IPS-NIHi11 (cell line): Measurements from ENCODE around the gene CABP1.
A peak's percentile ranks its signal among the peaks of the same experiment; 100 is the strongest.
"Not testable (repeated sequence)": the region's sequence is repeated elsewhere in the genome, so short reads cannot be mapped to it uniquely, and the experiment has no call there.

Experiments used
- DNase-seq: peaks from one replicate; pipeline ENCODE4 v3.0.0; 2012; ENCODE audit warnings: mixed read lengths, low spot score

Gene CABP1

GRCh38 chr12:120668091-120668867 lies 27.9 kb downstream of the CABP1 start:
- DNase-seq, result peak; percentile 56

DNA sequence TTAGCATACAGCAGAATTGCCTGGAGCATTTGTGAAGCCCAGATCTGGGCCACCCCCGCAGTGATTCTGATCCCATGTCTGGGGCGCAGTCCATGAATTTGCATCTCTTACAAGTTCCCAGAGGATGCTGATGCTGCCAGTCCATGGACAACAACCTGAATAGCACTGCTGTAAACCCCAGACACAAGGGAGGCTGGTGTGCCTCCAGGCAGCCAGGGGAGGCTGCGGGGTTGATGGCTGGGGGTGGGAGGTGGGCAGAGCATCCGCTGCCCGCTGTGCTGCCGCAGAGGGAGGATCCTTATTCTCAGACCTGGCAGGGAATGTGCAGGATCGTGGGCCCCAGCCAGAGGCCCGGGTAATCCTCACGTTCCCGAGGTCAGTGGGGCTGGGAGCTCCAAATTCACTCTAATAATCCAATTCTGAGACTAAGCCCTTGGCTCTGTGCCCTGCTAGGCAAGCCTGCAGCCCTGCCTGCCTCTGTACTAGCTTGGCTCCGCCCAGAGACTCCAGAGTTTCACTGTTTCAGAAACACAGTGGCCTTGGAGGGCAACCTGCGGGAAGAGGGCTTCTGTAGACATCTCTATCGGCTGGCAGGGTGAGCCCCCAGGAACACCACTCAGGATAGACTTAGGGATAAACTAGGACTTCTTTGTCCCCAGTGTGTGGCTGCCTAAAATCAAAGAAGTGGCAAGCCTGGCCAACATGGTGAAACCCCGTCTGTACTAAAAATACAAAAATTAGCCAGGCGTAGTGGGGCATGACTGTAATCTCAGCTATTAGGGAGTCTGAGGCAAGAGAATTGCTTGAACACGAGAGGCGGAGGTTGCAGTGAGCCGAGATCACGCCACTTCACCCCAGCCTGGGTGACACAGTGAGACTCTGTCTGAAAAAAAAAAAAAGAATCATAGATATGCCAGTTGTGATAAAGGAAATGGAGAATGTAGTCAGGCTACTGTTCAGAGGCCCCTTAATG lies 28.7 kb downstream of the CABP1 start:
- peak; percentile 65 for DNase-seq

- DNase-seq, result not testable (repeated sequence)
These were observed 29.8 kb downstream of the CABP1 start for GRCh38 chr12:120670237-120670636.

DNA sequence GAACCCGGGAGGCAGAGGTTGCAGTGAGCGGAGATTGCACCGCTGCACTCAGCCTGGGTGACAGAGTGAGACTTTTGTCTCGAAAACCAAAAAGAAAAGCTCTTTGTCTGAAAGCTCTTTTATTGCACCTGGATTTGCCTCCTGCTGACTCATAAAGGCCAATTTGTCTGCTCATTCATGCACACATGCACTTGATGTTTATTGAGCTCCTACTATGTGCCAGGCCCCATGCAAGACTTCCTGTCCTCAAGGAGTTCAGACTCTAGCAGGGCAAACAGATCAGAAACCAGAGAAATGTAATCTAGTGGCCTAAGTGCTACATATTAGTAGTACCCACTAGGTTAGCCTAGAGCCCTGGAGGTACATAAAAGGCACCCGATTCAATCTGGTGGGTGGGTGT lies 30.2 kb downstream of the CABP1 start:
- DNase-seq, result no peak

- DNase-seq, result no peak
These were observed 33.7 kb downstream of the CABP1 start for GRCh38 chr12:120674097-120674636.

DNA sequence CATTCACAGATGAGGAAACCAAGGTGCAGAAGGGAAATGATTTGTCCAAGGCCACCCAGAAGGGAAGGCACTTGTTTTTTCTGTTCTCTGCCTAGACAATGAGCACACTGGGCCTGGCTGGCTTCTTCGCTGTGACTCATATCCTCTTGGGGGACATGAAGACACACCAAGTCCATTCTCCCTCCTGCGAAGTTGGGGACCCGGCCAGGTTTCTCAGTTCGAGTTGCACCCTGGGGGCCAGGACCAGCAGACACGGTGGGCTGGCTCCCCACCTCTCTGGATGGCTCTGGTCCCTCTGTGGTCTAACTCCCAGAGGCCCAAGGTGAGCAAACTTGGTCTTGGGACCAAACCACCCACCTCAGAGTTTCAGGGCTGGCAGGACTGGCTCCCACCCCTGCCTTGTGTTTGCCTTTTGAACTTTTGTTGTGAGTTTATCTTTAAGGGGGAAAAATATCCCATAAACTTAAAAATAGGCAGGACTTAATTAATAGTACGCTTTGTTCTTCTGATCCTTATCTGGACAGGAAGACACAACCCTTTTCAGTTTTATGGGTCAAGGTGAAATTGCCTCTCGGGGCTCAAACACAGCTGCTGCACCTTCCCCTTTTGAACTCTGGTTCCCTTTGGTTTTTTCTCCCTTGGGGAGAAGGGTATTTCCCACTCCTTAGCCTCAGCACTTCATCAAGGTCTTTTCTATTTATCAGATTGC lies 37.5 kb downstream of the CABP1 start:
- no peak for DNase-seq

GRCh38 chr12:120678572-120678971 lies 38.1 kb downstream of the CABP1 start:
- DNase-seq, result no peak

- DNase-seq, result no peak
These were observed 39.8 kb downstream of the CABP1 start for GRCh38 chr12:120680165-120680738.

DNA sequence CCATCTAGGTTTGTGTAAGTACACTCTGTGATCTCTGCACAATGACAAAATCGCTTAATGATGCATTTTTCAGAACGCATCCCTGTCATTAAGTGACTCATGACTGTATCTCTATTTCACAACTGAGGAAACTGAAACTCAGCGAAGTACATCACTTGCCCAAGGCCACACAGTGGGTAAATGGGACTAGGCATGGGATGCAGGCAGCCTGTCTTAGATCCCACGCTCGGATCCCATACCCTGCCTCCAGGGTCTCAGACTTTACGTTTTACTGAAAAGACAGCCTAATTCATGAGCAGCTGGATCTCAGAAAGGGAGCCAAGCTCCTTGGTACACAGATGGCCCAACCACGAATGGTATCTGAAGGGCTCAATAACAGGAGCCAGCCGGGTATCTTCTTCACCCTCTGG lies 44.1 kb downstream of the CABP1 start:
- no peak for DNase-seq

GRCh38 chr12:120685522-120685921 lies 45.1 kb downstream of the CABP1 start:
- DNase-seq, result no peak

GRCh38 chr12:120686151-120686689 lies 45.8 kb downstream of the CABP1 start:
- peak; percentile 95 for DNase-seq

DNA sequence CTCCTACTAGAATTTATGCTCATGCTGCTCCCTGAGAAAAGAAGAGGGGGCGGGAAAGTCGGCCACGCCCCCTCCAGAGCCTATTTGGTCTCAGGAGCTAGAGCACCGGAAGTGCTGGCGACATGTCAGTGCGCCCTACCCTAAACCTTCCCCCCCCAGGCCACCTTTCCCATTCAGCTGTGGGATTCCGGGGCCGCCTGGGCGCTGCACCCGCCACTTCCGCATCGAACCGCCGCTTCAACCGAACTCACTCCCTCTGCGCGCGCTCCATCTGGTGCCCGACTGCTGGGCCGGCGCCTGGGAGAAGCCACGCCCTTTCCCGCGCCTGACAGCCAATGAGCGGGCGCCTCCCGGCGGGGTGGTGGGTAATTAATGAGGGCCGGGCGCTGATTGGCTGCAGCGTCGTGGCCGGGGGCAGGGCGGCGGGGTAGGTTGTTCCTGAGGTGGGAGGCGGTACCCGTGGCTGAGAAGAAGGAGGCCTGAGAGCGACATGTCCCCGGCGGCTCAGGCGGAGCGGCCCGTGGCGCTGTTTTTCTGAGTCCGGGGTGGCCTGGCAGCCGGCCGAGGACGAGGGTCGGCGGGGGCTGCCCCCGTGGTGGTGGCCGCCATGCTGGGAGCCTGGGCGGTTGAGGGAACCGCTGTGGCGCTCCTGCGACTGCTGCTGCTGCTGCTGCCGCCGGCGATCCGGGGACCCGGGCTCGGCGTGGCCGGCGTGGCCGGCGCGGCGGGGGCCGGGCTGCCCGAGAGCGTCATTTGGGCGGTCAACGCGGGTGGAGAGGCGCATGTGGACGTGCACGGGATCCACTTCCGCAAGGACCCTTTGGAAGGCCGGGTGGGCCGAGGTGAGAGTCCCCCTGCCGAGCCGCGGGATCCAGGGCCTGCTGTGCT lies 46.5 kb downstream of the CABP1 start, which contains the start of gene MLEC:
Gene MLEC, plus strand, starts transcription at position 460 of the 888 bp plus-strand sequence. Its CDS starts 148 bp downstream, at position 608.
- peak; percentile 99 for DNase-seq

DNA sequence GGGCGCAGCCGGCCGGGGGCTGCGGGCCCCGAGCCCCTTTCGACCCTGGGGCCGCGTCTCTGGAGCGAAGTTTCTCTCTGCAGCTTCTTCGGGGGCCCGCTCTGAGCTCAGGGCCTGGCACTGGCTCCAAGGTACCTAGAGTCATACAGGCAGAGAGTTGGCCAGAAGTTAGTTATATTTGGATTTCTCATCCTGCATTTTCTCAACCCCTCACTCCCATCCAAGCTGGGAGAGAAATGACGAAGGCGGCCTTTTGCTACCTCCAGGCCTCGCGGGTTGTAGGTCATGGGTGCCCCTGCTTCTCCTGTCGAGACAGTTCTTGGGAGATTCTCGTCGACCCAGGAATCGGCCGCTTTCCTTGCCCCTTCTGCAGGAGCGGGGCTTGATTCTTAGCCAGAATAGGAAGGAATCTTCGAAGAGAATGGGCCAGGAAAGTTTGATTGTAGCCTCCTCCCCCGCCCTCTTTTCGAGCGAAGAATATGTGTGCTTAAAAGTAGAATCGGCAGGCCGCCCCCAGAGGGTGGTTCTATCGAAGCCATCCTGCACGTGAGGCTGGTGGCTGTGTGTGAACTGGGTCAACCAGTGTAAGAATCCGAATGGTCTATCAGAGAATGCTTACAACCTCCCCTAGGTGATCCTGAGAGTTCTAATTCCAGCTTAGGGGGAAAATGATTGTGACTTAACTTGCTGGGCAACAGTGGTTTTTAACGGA lies 47.3 kb downstream of the CABP1 start:
- DNase-seq, result no peak

- DNase-seq, result no peak
These were observed 48.2 kb downstream of the CABP1 start for GRCh38 chr12:120688527-120689071.

- DNase-seq, result no peak
These were observed 49.1 kb downstream of the CABP1 start for GRCh38 chr12:120689397-120690082.

DNA sequence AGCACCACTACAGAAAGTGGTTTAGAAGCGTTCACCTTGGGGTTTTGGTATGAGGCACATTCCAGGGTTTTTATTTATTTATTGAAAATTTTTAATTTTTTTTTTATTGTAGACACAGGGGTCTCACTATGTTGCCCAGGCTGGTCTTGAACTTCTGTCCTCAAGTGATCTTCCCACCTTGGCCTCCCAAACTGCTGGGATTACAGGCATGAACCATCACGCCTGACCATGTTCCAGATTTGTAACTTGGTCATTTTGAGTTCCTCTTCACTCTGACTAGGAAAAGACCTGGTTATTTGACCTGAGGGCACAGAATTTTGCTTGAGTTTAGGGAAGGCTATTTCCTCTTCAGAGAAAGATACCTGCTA lies 49.6 kb downstream of the CABP1 start:
- no peak for DNase-seq

DNA sequence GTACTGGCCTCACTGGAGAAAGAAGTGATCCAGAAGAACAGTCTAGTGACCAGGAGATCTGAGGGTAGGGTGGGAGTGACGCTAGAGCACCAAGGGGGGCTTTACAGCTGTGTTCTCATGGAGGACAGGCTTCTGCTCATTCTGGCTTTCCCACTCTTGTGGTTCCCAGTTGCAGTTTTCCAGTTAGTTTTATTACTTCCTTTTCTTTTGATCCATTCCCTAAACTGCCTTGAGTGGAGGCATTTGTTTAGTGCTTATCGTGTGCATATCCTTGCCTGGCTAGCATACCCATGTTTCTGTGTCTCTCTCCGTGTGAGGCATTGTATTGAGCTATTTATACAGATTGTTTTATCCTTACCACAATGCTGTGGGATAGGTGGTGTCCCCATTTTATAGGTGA lies 50.6 kb downstream of the CABP1 start:
- DNase-seq, result no peak

DNA sequence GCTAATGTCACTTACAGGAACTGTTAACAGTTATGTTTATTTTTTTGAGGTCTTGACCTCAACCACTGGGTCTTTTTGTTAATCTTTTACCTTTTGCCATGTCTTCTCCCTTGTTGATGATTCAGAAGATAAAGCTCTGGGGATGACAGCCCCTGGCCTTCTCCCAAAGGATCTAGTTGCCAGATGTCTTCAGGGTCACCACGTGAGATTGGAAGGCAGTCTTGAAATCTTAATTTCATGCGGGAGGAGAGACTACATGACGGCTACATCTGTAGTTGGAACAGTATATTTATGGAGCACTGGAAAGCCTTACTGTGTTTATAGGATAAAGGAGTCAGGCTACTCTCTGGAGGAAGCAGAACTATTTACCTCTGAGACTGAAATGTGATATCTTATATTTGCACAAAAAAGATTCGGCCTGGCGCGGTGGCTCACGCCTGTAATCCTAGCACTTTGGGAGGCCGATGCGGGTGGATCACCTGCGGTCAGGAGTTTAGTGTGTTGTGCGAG lies 52.2 kb downstream of the CABP1 start:
- DNase-seq, result no peak
